ENCODE data around the gene IL10RB. TPM values are rescaled to one million over a fixed set of nuclear protein-coding genes. Genes with fewer than 3 reads are reported as not detected.

IL10RB gene
- total RNA-seq, 1 experiment from 2014 or later, result 3.1 TPM

DNA sequence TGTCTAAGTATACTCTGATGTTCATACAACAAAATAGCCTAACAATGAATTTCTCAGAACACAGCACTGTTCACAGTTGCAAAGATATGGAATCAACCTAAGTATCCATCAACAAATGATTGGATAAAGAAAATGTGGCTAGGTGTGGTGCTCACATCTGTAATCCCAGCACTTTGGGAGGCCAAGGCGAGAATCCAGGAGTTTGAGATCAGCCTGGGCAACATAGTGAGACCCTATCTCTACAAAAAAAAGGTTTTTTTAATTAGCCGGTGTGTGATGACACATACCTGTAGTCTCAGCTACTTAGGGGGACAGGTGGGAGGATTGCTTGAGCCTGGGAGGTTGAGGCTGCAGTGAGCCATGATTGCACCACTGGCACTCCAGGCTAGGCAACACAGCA, 25.8 kb upstream of the IL10RB start:
- DNase-seq, result no peak
- H3K9me3 ChIP-seq (ENCODE audit: control insufficient read depth, low read depth, low read length), result peaks cover 23% of the 10 kb centered on the region
- Mint-ChIP-seq H3K4me1 (no peaks in the 10 kb centered on the region), H3K9me3 (peaks cover 38 to 42% of the 10 kb centered on the region in 2 experiments), H3K27ac (no peak overlapping the region), H3K27me3 (ENCODE audit: low read depth) (no peaks in the 10 kb centered on the region), H3K4me3 (no peak overlapping the region), H3K36me3 (ENCODE audit: insufficient read depth in 1 of 3, low read depth in 3 of 3) (peaks cover 53 to 64% (median 62%) of the 10 kb centered on the region in 3 experiments)
- H4K20me1 ChIP-seq (ENCODE audit: control insufficient read depth, insufficient read depth, insufficient read length), result no peaks in the 10 kb centered on the region
- no peak overlapping the region for H2BK15ac ChIP-seq (ENCODE audit: low read depth, low read length)
- H3K18ac ChIP-seq (ENCODE audit: insufficient read length, low read depth, low read length), result no peak overlapping the region
- H4K5ac ChIP-seq (ENCODE audit: insufficient read length, low read depth, low read length), result no peak overlapping the region
- H3K14ac ChIP-seq (ENCODE audit: insufficient read depth, low read length), result no peak overlapping the region
- no peaks in the 10 kb centered on the region for H3K79me1 ChIP-seq (ENCODE audit: insufficient read depth, low read depth, low read length, poor library complexity, severe bottlenecking)
- no CpG with 5 or more reads among the region's 2 CpGs for WGBS (ENCODE audit: extremely low coverage, insufficient read length, low lambda C conversion rate)
- H3K79me2 ChIP-seq (ENCODE audit: insufficient read depth, low read length), result no peaks in the 10 kb centered on the region
- no peak overlapping the region for H3K27ac ChIP-seq (ENCODE audit: insufficient read length, low read depth, low read length)
- TF ChIP-seq, protein P1, sequence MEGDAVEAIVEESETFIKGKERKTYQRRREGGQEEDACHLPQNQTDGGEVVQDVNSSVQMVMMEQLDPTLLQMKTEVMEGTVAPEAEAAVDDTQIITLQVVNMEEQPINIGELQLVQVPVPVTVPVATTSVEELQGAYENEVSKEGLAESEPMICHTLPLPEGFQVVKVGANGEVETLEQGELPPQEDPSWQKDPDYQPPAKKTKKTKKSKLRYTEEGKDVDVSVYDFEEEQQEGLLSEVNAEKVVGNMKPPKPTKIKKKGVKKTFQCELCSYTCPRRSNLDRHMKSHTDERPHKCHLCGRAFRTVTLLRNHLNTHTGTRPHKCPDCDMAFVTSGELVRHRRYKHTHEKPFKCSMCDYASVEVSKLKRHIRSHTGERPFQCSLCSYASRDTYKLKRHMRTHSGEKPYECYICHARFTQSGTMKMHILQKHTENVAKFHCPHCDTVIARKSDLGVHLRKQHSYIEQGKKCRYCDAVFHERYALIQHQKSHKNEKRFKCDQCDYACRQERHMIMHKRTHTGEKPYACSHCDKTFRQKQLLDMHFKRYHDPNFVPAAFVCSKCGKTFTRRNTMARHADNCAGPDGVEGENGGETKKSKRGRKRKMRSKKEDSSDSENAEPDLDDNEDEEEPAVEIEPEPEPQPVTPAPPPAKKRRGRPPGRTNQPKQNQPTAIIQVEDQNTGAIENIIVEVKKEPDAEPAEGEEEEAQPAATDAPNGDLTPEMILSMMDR (conservative IDR thresholded peaks at IDR 0.05), result no peak
- H4K8ac ChIP-seq (replicated peaks; ENCODE audit: insufficient read length, low read depth, low read length), result no peak overlapping the region
- no peak overlapping the region for H2BK12ac ChIP-seq (ENCODE audit: insufficient read length, low read depth, low read length)
- no peak overlapping the region for H2AK5ac ChIP-seq (ENCODE audit: insufficient read length, low read length)
- no peak overlapping the region for H3K23ac ChIP-seq (ENCODE audit: insufficient read length, low read depth, low read length)
- H3K4me2 ChIP-seq (ENCODE audit: insufficient read depth, insufficient read length, low read length), result no peak overlapping the region
- H2BK120ac ChIP-seq (ENCODE audit: low read depth, low read length, poor library complexity, severe bottlenecking), result no peak overlapping the region
- H3K23me2 ChIP-seq (ENCODE audit: insufficient read length, low read depth, low read length, poor library complexity, severe bottlenecking), result no peaks in the 10 kb centered on the region
- no peak overlapping the region for H3T11ph ChIP-seq (ENCODE audit: low read length)
- no peak overlapping the region for H2AFZ ChIP-seq (ENCODE audit: low read length)
- no peak overlapping the region for H4K91ac ChIP-seq (ENCODE audit: insufficient read length, low read depth, low read length)
- no peak overlapping the region for H3K4ac ChIP-seq (ENCODE audit: low read depth, low read length)
- no peaks in the 10 kb centered on the region for H3K4me1 ChIP-seq (ENCODE audit: insufficient read depth, low read length)
- no peak overlapping the region for H3K56ac ChIP-seq (ENCODE audit: insufficient read length, low read depth, low read length)
- H2BK20ac ChIP-seq (ENCODE audit: low read depth, low read length, poor library complexity, severe bottlenecking), result no peak overlapping the region
- H3K9ac ChIP-seq (ENCODE audit: extremely low read depth, insufficient read length, low read length), result no peak overlapping the region
- no peak overlapping the region for H2BK5ac ChIP-seq (ENCODE audit: insufficient read length, low read length)
- no peaks in the 10 kb centered on the region for H3K27me3 ChIP-seq (ENCODE audit: insufficient read depth, low read length)

Data from H9 (cell line).